Endothelial cell of umbilical vein (primary cell): ENCODE measurements around the gene METTL16. TPM values are rescaled to one million over a fixed set of nuclear protein-coding genes. Genes with fewer than 3 reads are reported as not detected.
"Not testable (repeated sequence)": the region's sequence is repeated elsewhere in the genome, so short reads cannot be mapped to it uniquely, and the experiment has no call there.

Source experiments
- BruUV-seq: library from RNA; stranded (reverse); fragments of 400-500 nt; replicated peaks from 2 replicates; lab custom pipeline; 2021; lab: Mats Ljungman, UMichigan
- CTCF ChIA-PET: fragments of 300-600, 350-600 bp; sonication (Branson Sonifier 250); formaldehyde crosslinking; loops from one replicate; lab custom pipeline; 2021; ENCODE audit warnings: antibody characterized with exemption, inconsistent platforms; lab: Charles Lee
- POLR2A ChIA-PET: fragments of 300-600, 350-600 bp; sonication (Branson Sonifier 250); formaldehyde crosslinking; loops from one replicate; lab custom pipeline; 2021; ENCODE audit warnings: antibody characterized with exemption, inconsistent platforms; lab: Charles Lee
- DNase-seq: peaks from one replicate; pipeline ENCODE4 v3.0.0-alpha.2; 2011; ENCODE audit warnings: low read depth, low spot score
- FAIRE-seq: peaks from 2 replicates; lab custom pipeline; 2011; peaks lifted over from hg19 to GRCh38; lab: Jason Lieb, UNC
- H2AFZ ChIP-seq: 2 replicates; pipeline ENCODE4 v1.6.0; 2012; ENCODE audit warnings: low read depth, low read length, control low read depth, inconsistent platforms
- H3K27ac ChIP-seq: 2 replicates; pipeline ENCODE4 v1.5.1; 2011; ENCODE audit warnings: low read depth, mild to moderate bottlenecking, control low read depth, low read length, moderate library complexity; ENCODE audit not compliant: insufficient read depth
- H3K27me3 ChIP-seq, 2 experiments: 2 replicates each; pipeline versions ENCODE4 v1.6.0 to v1.6.1; 2011; ENCODE audit warnings: low read length in 2 of 2, mixed read lengths in 1 of 2; ENCODE audit not compliant: control insufficient read depth in 2 of 2, insufficient read depth in 2 of 2
- H3K36me3 ChIP-seq, 2 experiments: 2 replicates in 1 of 2; 3 replicates in 1 of 2; pipeline ENCODE4 v1.5.1; 2011; ENCODE audit warnings: low read length in 2 of 2, mild to moderate bottlenecking in 1 of 2, moderate library complexity in 1 of 2; ENCODE audit not compliant: control insufficient read depth in 2 of 2, insufficient read depth in 2 of 2; ENCODE audit errors: extremely low read depth in 1 of 2
- H3K4me1 ChIP-seq: 3 replicates; pipeline ENCODE4 v1.5.1; 2011; ENCODE audit warnings: mild to moderate bottlenecking, low read length; ENCODE audit not compliant: control insufficient read depth, insufficient read depth; ENCODE audit errors: extremely low read depth
- H3K4me2 ChIP-seq: 2 replicates; pipeline ENCODE4 v1.6.1; 2011; ENCODE audit warnings: low read length, control low read depth, mixed read lengths; ENCODE audit not compliant: insufficient read depth
- H3K4me3 ChIP-seq, 3 experiments: fragments of 200-600 bp in 1 of 3; sonication (generic), shearing (Covaris generic) in 1 of 3; replicated peaks in 1 of 3; 2 replicates each; pipeline ENCODE4 v1.5.1; 2011 to 2016; ENCODE audit warnings: control low read depth in 3 of 3, low read length in 3 of 3, mild to moderate bottlenecking in 2 of 3, inconsistent platforms in 1 of 3, low read depth in 1 of 3, moderate library complexity in 1 of 3; ENCODE audit not compliant: insufficient read depth in 1 of 3
- H3K79me2 ChIP-seq: 2 replicates; pipeline ENCODE4 v1.6.0; 2012; ENCODE audit warnings: low read length, inconsistent platforms; ENCODE audit not compliant: control insufficient read depth, insufficient read depth
- H3K9ac ChIP-seq: replicated peaks from 2 replicates; pipeline ENCODE3; 2011; ENCODE audit warnings: low read length, control low read depth; ENCODE audit not compliant: insufficient read depth; ENCODE audit errors: extremely low read depth
- H3K9me1 ChIP-seq: replicated peaks from 3 replicates; pipeline ENCODE4 v1.6.0; 2011; ENCODE audit warnings: mild to moderate bottlenecking, low read length; ENCODE audit not compliant: control insufficient read depth, insufficient read depth; ENCODE audit errors: extremely low read depth
- H3K9me3 ChIP-seq: replicated peaks from 2 replicates; pipeline ENCODE4 v1.5.1; 2012; ENCODE audit warnings: low read length, inconsistent platforms; ENCODE audit not compliant: control insufficient read depth, insufficient read depth
- H4K20me1 ChIP-seq: replicated peaks from 2 replicates; pipeline ENCODE3; 2011; ENCODE audit warnings: mild to moderate bottlenecking, low read length; ENCODE audit not compliant: control insufficient read depth, insufficient read depth; ENCODE audit errors: extremely low read depth
- GATA2 ChIP-seq: IDR thresholded peaks from 2 replicates; pipeline ENCODE4 v1.7.0; 2011; ENCODE audit warnings: low read depth, mild to moderate bottlenecking, moderate library complexity, mixed read lengths, low read length; ENCODE audit not compliant: insufficient read length, insufficient read depth
- JUN ChIP-seq: IDR thresholded peaks from 2 replicates; pipeline ENCODE4 v1.6.1; 2011; ENCODE audit warnings: borderline replicate concordance, low read depth; ENCODE audit not compliant: insufficient read length, insufficient read depth
- POLR2AphosphoS5 ChIP-seq: IDR thresholded peaks from 2 replicates; pipeline ENCODE4 v1.6.1; 2012; ENCODE audit warnings: low read depth, mild to moderate bottlenecking, control low read depth, low read length, moderate library complexity; ENCODE audit not compliant: insufficient read depth
- dilution Hi-C: fragments of 300-500 bp; cut with MboI; formaldehyde crosslinking; loops from one replicate; pipeline ENCODE4 v1.15.0; 2019; ENCODE audit warnings: low sequenced_read_pairs; ENCODE audit not compliant: extremely low pct_ligation_motif_present
- intact Hi-C: fragments of 100-400 bp; cut with micrococcal nuclease; formaldehyde crosslinking; loops from one replicate; pipeline ENCODE4 v1.10.0; 2022
- polyA plus RNA-seq, 4 experiments: library from polyadenylated mRNA; depleted of rRNA in 3 of 4; stranded (reverse) in 3 of 4; unstranded in 1 of 4; fragments of >200 nt; gene quantifications; 2 replicates each; pipeline versions ENCODE4 v1.2.1 to v1.2.3, GENCODE V29; 2011 to 2012; ENCODE audit warnings: missing spikeins in 1 of 4
- total RNA-seq: library from RNA; stranded (reverse); gene quantifications from 2 replicates; pipeline ENCODE4 v1.2.3, GENCODE V29; 2021
- TF ChIP-seq, protein P1 (sequence below), 2 donors: IDR thresholded peaks; 1 replicate in 1 of 2; 2 replicates in 1 of 2; pipeline ENCODE4 v1.5.1; 2011; ENCODE audit warnings: low read length in 2 of 2, mild to moderate bottlenecking in 2 of 2, moderate library complexity in 2 of 2, control low read depth in 1 of 2, inconsistent platforms in 1 of 2, low read depth in 1 of 2; ENCODE audit not compliant: insufficient read depth in 1 of 2; ENCODE audit errors: extremely low read depth in 1 of 2

Gene METTL16
- total and polyA plus RNA-seq, 2 donors (not counting 3 experiments of a cell fraction or from before 2014, with no cell fraction given), result 11.0 to 24.7 TPM

DNA sequence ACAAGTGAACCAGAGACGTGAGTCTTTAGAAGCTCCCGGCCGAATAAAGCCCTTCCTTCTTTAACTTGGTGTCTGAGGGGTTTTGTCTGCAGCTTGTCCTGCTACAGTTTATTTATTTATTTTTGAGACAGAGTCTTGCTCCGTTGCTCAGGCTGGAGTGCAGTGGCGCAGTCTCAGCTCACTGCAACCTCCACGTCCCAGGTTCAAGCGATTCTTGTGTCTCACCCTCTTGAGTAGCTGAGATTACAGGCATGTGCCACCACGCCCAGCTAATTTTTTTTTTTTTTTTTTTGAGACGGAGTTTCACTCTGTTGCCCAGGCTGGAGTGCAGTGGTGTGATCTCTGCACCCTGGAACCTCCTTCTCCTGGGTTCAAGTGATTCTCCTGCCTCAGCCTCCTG, 36.3 kb upstream of the METTL16 start:
- H3K9ac ChIP-seq, CTCF ChIA-PET, POLR2A ChIA-PET, H4K20me1 ChIP-seq, DNase-seq, H3K9me3 ChIP-seq, H3K4me3 ChIP-seq, H3K4me1 ChIP-seq, H3K36me3 ChIP-seq, H3K27ac ChIP-seq, dilution Hi-C loops, H3K9me1 ChIP-seq, intact Hi-C loops, BruUV-seq, H2AFZ ChIP-seq, H3K4me2 ChIP-seq, FAIRE-seq, H3K79me2 ChIP-seq: not testable (repeated sequence)
- peaks cover 9 to 10% of the 10 kb centered on the region in 2 experiments for H3K27me3 ChIP-seq

DNA sequence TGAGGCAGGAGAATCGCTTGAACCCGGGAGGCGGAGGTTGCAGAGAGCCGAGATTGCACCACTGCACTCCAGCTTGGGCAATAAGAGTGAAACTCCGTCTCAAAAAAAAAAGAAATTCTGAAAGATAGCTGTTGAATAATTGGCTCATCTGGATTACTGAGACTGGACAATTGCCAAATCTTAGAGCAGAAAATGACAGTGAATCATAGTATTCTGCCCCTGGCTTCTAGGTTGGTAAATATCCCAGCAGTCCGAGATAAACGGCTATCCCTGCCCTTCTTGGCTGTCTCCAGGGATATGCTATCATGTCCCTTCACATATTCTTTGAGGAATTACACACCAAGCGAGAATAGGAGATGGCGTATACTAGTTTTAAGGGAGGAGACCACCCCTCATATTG, 35.5 kb upstream of the METTL16 start:
- Histone ChIP-seq H3K4me2 (no peak overlapping the region), H2AFZ (no peak overlapping the region), H3K9me1 (no peaks in the 10 kb centered on the region), H3K27ac (no peak overlapping the region), H3K4me3 (no peak overlapping the region), H3K9me3 (no peaks in the 10 kb centered on the region), H3K9ac (no peak overlapping the region), H3K27me3 (peaks cover 6 to 8% of the 10 kb centered on the region in 2 experiments), H3K36me3 (no peaks in the 10 kb centered on the region), H3K79me2 (no peaks in the 10 kb centered on the region), H3K4me1 (no peaks in the 10 kb centered on the region), H4K20me1 (no peaks in the 10 kb centered on the region)
- dilution Hi-C loops, result no loop called here
- ChIA-PET CTCF (no interaction called here), POLR2A (no interaction called here)
- no peak for FAIRE-seq
- TF ChIP-seq JUN, result no peak
- no peak for TF ChIP-seq POLR2AphosphoS5
- TF ChIP-seq, protein P1, sequence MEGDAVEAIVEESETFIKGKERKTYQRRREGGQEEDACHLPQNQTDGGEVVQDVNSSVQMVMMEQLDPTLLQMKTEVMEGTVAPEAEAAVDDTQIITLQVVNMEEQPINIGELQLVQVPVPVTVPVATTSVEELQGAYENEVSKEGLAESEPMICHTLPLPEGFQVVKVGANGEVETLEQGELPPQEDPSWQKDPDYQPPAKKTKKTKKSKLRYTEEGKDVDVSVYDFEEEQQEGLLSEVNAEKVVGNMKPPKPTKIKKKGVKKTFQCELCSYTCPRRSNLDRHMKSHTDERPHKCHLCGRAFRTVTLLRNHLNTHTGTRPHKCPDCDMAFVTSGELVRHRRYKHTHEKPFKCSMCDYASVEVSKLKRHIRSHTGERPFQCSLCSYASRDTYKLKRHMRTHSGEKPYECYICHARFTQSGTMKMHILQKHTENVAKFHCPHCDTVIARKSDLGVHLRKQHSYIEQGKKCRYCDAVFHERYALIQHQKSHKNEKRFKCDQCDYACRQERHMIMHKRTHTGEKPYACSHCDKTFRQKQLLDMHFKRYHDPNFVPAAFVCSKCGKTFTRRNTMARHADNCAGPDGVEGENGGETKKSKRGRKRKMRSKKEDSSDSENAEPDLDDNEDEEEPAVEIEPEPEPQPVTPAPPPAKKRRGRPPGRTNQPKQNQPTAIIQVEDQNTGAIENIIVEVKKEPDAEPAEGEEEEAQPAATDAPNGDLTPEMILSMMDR (IDR thresholded peaks at IDR 0.05; ENCODE audit: extremely low read depth in 1 of 2, insufficient read depth in 1 of 2, low read depth in 1 of 2, low read length in 2 of 2), result no peak
- no peak for TF ChIP-seq GATA2
- no TSS peak for BruUV-seq
- intact Hi-C loops, result no loop called here
- no peak for DNase-seq
